Loucy (cell line): Measurements from ENCODE around the gene FEM1A.

Source experiments
- H2AFZ ChIP-seq: fragments of 200-600 bp; sonication (generic); 2 replicates; pipeline ENCODE4 v1.6.0; 2016; ENCODE audit warnings: antibody characterized with exemption, mild to moderate bottlenecking, low read length, moderate library complexity
- H3F3A ChIP-seq: fragments of 200-600 bp; 2 replicates; pipeline ENCODE4 v1.6.0; 2016; ENCODE audit warnings: antibody characterized with exemption, low read depth, mild to moderate bottlenecking
- H3K27me3 ChIP-seq: fragments of 200-600 bp; sonication (generic); 2 replicates; pipeline ENCODE4 v1.6.1; 2014; ENCODE audit warnings: low read length, mild to moderate bottlenecking; ENCODE audit not compliant: insufficient read depth, poor library complexity, severe bottlenecking
- H3K36me3 ChIP-seq: fragments of 200-600 bp; sonication (generic); 2 replicates; pipeline ENCODE4 v1.6.1; 2016; ENCODE audit warnings: low read length; ENCODE audit not compliant: insufficient read depth
- H3K4me1 ChIP-seq: fragments of 200-600 bp; sonication (generic); 2 replicates; pipeline ENCODE4 v1.5.1; 2014; ENCODE audit warnings: low read length, mild to moderate bottlenecking; ENCODE audit not compliant: insufficient read depth, poor library complexity, severe bottlenecking
- H3K4me2 ChIP-seq: fragments of 200-600 bp; sonication (generic); 2 replicates; pipeline ENCODE4 v1.6.0; 2014; ENCODE audit warnings: antibody characterized with exemption, low read length, low read depth, mild to moderate bottlenecking; ENCODE audit not compliant: poor library complexity, severe bottlenecking
- H3K4me3 ChIP-seq: fragments of 200-600 bp; sonication (generic); 2 replicates; pipeline ENCODE4 v1.5.1; 2014; ENCODE audit warnings: low read length, mild to moderate bottlenecking, mixed read lengths; ENCODE audit not compliant: poor library complexity, severe bottlenecking
- H3K79me2 ChIP-seq: fragments of 200-600 bp; sonication (generic); 2 replicates; pipeline ENCODE4 v1.6.1; 2014; ENCODE audit warnings: low read length; ENCODE audit not compliant: insufficient read depth
- H3K9ac ChIP-seq: fragments of 200-600 bp; sonication (generic); 2 replicates; pipeline ENCODE4 v1.6.0; 2014; ENCODE audit warnings: mild to moderate bottlenecking, low read depth, low read length, moderate library complexity; ENCODE audit not compliant: poor library complexity, severe bottlenecking
- H3K9me2 ChIP-seq: fragments of 200-600 bp; sonication (generic); replicated peaks from 2 replicates; pipeline ENCODE4 v1.6.1; 2016; ENCODE audit warnings: low read depth, low read length, mixed read lengths
- H3K9me3 ChIP-seq: fragments of 200-600 bp; sonication (generic); 2 replicates; pipeline ENCODE4 v1.6.1; 2014; ENCODE audit warnings: mild to moderate bottlenecking, antibody characterized with exemption, low read length, low read depth; ENCODE audit not compliant: insufficient read depth
- H4K20me1 ChIP-seq: fragments of 200-600 bp; sonication (generic); 2 replicates; pipeline ENCODE4 v1.6.0; 2014; ENCODE audit warnings: antibody characterized with exemption, low read length, mild to moderate bottlenecking; ENCODE audit not compliant: insufficient read depth, poor library complexity, severe bottlenecking
- EZH2phosphoT487 ChIP-seq: fragments of 200-600 bp; IDR thresholded peaks from 2 replicates; pipeline ENCODE4 v1.6.1; 2018; ENCODE audit warnings: antibody characterized with exemption, mild to moderate bottlenecking, moderate library complexity, borderline replicate concordance
- TF ChIP-seq, protein P1 (sequence below): fragments of 200-600 bp; sonication (generic); conservative IDR thresholded peaks from 2 replicates; pipeline ENCODE4 v1.5.1; 2014; ENCODE audit warnings: mild to moderate bottlenecking, antibody characterized with exemption, low read length

The FEM1A gene

DNA sequence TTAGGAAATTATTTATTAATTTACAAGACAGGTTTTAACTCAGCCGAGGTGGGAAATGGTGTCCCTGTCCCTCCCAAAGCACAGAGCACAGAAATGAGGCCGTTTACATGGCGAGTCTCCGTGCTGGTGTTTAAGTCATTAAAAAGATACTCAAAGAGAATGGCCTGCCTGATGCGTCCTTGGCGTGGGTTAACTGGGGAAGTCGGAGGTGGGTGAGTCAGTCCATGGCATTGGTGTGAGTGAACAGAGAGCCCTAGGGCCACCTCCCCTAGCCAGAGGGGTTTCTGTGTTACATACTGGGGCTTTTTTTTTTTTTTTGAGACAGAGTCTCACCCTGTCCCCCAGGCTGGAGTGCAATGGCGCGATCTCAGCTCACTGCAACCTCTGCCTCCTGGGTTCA is 3.9 kb downstream of the FEM1A start:
- Histone ChIP-seq H3K27me3 (no peaks in the 10 kb centered on the region), H2AFZ (no peak overlapping the region), H3K9me3 (no peaks in the 10 kb centered on the region), H3K4me3 (peak overlapping the region; percentile 8), H3K4me1 (peaks cover 23% of the 10 kb centered on the region), H3F3A (no peaks in the 10 kb centered on the region), H3K36me3 (no peaks in the 10 kb centered on the region), H4K20me1 (peaks cover 4% of the 10 kb centered on the region), H3K9me2 (no peaks in the 10 kb centered on the region), H3K79me2 (peaks cover 47% of the 10 kb centered on the region), H3K4me2 (peak overlapping the region; percentile 88), H3K9ac (peak overlapping the region; percentile 42)
- TF ChIP-seq, protein P1, sequence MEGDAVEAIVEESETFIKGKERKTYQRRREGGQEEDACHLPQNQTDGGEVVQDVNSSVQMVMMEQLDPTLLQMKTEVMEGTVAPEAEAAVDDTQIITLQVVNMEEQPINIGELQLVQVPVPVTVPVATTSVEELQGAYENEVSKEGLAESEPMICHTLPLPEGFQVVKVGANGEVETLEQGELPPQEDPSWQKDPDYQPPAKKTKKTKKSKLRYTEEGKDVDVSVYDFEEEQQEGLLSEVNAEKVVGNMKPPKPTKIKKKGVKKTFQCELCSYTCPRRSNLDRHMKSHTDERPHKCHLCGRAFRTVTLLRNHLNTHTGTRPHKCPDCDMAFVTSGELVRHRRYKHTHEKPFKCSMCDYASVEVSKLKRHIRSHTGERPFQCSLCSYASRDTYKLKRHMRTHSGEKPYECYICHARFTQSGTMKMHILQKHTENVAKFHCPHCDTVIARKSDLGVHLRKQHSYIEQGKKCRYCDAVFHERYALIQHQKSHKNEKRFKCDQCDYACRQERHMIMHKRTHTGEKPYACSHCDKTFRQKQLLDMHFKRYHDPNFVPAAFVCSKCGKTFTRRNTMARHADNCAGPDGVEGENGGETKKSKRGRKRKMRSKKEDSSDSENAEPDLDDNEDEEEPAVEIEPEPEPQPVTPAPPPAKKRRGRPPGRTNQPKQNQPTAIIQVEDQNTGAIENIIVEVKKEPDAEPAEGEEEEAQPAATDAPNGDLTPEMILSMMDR, result no peak
- no peak for TF ChIP-seq EZH2phosphoT487

DNA sequence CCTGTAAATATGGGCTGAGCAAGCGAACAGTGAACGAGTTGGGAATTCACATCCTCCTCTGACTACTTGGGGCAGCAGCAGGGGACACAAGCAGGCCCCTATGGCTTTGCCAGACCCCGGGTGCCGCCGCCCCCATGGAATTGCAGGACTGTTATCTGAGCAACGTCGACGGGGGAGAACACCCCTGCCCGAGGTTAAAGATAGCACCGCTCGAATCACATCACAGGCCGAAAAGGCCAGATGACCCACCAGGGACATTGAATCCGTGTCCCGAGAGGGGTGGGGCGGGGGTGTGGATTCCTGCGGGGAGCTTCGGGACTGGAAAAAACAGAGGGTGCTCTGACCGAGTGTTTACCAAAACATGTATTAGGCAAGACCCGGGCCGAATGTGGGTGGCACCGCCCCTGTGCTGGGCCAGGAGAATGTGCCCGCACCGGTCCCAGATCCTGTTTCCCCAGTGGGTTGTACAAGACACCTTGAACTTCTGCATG is 9.1 kb downstream of the FEM1A start:
- Histone ChIP-seq H3K4me2 (no peak overlapping the region), H3K4me1 (no peaks in the 10 kb centered on the region), H3K9ac (no peak overlapping the region), H2AFZ (no peak overlapping the region), H3K36me3 (no peaks in the 10 kb centered on the region), H3K9me2 (no peaks in the 10 kb centered on the region), H3K27me3 (no peaks in the 10 kb centered on the region), H3K4me3 (no peak overlapping the region), H3K79me2 (peaks cover 8% of the 10 kb centered on the region; the same call in 1 of the 2 replicates), H4K20me1 (no peaks in the 10 kb centered on the region), H3F3A (no peaks in the 10 kb centered on the region), H3K9me3 (no peaks in the 10 kb centered on the region)
- TF ChIP-seq EZH2phosphoT487, result no peak
- TF ChIP-seq, protein P1, result no peak

DNA sequence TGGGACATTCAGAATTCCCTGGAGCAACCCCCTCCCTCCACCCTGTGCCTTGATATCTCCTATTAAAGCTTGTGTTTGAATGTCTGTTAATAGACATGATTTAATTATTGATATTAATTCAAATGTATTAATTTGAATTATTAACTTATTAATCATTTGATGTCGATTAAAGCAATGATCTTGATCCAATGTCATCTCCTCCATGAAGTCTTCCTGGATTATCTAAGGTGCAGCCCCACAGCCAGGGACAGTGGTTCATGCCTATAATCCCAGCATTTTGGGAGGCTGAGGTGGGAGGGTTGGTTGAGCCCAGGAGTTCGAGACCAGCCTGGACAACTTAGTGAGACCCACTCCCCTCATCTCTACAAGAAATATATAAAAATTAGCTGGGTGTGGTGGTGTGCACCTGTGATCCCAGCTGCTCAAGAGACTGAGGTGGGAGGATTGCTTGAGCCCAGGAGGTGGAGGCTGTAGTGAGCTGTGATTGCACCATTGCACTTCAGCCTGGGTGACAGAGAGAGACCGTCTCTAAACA is 9.6 kb downstream of the FEM1A start:
- H3K36me3 ChIP-seq, result no peaks in the 10 kb centered on the region

DNA sequence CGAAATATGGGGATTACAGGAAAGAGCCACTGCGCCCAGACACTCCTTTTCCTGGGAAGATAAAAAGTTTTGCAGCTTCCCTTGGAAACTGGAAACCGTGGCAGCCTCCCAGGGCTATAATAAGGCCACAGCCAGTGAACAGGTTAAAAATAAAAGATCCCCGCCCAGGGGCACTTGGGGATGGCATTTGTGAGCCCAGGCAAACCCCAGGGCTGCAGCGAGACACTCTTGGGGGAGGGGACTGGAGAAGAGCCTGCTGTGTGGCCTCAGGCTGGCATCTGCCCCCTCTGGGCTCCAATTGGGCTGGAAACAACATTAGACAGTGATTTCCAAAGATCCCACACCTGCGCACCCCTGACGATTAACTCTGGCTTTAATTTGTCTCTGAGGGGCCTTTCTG is 11.2 kb downstream of the FEM1A start:
- H3K9ac ChIP-seq, result no peak overlapping the region
- no peak overlapping the region for H3K4me2 ChIP-seq
- H3K4me3 ChIP-seq, result no peak overlapping the region
- no peaks in the 10 kb centered on the region for H3K9me2 ChIP-seq
- H4K20me1 ChIP-seq, result no peaks in the 10 kb centered on the region
- H3F3A ChIP-seq, result no peaks in the 10 kb centered on the region
- no peaks in the 10 kb centered on the region for H3K79me2 ChIP-seq
- H3K36me3 ChIP-seq, result no peaks in the 10 kb centered on the region
- TF ChIP-seq EZH2phosphoT487, result no peak
- TF ChIP-seq, protein P1, result no peak
- no peaks in the 10 kb centered on the region for H3K4me1 ChIP-seq
- no peak overlapping the region for H2AFZ ChIP-seq
- no peaks in the 10 kb centered on the region for H3K9me3 ChIP-seq
- H3K27me3 ChIP-seq, result no peaks in the 10 kb centered on the region

More for the DNA sequence above, 9.6 kb downstream of the FEM1A start:
- H3K79me2 ChIP-seq, result peaks cover 8% of the 10 kb centered on the region; the same call in 1 of the 2 replicates
- no peaks in the 10 kb centered on the region for H3F3A ChIP-seq
- no peak overlapping the region for H3K4me2 ChIP-seq
- H3K4me3 ChIP-seq, result no peak overlapping the region
- no peak overlapping the region for H2AFZ ChIP-seq
- no peak overlapping the region for H3K9ac ChIP-seq
- no peaks in the 10 kb centered on the region for H3K27me3 ChIP-seq
- no peak for TF ChIP-seq EZH2phosphoT487
- no peaks in the 10 kb centered on the region for H3K4me1 ChIP-seq
- no peaks in the 10 kb centered on the region for H4K20me1 ChIP-seq
- H3K9me2 ChIP-seq, result no peaks in the 10 kb centered on the region
- no peaks in the 10 kb centered on the region for H3K9me3 ChIP-seq
